Activated CD4-positive, alpha-beta T cell treated with anti-CD3 and anti-CD28 coated beads, Interleukin-2, amount 50 U/mL, for 48 hours (primary cell): ENCODE results near the gene CCDC80.
"Not testable (repeated sequence)": the region's sequence is repeated elsewhere in the genome, so short reads cannot be mapped to it uniquely, and the experiment has no call there.

Experiments used
- DNase-seq, 2 experiments: peaks; one replicate each; pipeline ENCODE4 v3.0.0-alpha.2; 2020

CCDC80 gene

DNA sequence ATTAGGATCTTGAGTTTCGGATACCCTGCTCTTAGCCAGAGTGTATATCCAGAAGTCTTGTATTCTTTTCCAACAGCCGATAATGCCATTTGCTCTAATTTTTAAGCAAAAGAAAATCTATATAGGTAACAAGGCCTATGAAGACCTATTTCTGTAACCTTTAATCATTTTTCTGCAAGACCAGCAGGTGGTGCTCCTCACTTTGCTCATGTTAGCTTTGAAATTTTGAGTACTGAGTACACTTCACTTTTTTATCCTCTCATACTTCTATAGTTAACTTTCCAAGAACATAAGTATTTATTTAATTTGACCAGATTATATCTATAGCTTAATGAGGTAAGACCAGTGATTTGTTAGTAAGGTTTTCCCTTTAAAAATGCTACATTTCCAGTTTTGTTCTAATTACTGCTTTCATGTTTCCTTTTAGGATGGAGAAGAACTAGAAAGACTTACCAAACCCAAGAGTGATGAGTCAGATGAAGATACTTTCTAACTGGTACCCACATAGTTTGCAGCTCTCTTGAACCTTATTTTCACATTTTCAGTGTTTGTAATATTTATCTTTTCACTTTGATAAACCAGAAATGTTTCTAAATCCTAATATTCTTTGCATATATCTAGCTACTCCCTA lies 58.6 kb downstream of the CCDC80 start:
- DNase-seq: peak; percentile 7 to 32

DNA sequence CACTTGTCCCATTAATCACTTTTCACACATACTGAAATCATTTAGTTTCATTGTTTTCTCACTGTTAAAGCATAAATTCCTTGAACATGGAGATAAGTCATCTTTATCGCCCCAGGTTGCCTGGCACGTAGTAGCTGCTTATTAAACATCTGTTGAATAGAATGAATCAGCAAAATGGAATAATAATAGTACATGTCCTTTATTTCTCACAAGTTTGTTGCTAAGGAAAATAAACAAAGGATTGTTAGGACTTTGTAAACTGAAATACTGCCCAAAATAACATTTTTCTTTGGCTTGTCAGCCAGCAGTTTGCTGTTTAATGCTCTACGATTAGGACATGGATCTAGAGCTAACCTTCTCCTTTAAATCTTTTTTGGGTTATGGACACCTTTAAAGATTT lies 61.2 kb downstream of the CCDC80 start:
- no peak for DNase-seq

DNA sequence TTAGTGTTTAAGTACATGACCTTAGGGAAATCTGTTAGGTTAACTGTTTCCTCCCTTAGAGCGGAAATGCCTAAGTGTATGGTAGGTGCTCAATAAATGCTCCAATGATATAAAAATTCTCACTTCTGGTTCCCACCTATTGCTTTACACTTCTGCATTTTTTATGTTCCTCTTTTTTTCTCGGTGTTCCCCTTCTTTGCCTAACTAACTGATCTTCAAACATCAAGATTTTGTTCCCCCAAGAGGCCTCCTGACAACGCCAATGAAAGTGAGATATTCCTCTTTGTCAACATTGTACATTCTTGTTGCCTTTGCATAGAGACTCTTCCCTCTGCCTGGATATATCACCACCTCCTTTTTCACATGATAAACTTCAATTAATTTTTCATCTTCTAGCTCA lies 61.7 kb downstream of the CCDC80 start:
- no peak for DNase-seq

DNA sequence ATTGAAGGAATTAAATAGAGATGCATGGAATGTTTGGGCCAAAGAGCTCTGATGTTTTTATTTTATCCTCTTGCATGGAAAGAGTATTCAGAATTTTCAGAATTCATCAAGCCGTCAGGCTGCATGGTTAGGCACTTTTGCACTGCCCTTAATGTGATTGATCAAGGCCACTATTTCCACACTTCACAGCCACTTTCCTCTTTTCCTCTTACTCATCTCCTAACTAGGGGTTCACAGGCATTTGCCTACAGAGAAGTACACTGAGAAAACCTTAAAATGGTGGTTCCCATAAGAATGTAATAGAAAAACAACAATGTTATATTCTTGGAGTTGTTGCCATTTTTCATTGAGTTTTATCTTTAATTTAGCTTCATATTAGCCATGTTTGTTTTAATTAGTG lies 68.2 kb downstream of the CCDC80 start:
- DNase-seq: no peak

DNA sequence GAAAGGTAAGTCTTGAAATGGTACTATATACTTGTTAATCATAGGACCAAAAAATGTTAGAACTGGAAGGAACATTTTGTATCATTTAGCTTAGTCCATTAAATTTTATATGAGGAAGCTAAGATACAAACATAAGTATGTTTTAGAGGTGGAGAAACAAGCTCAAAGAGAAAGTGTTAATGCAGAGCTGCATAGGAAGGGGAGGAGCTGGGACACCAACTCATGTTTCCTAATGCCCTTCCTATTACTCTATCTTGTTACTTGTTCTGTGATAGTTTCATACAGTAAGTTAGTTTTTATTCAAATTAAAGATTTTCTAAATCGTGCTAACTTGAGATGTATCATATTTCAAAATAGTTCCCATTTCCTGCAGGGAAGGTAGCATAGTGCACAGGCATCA lies 71.7 kb downstream of the CCDC80 start:
- no peak for DNase-seq

DNA sequence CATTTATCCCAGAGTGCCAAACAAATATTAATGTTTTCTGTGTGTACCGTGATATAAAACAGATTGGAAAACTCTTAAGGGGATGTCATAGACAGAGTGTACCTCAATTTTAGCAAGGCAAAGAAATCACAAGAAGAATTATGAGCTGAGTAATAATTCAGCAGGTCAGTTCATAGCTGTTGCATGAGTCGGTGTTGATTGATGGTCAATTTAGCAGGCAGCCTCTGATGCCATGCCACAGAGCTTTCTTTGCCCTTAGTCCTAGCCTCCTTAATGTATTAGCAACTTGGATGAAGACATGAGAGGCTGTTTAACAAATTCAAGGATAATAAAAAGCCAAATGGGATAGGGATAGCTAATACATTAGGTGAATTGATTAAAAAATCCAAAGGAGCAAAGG lies 72.3 kb downstream of the CCDC80 start:
- DNase-seq: no peak

DNA sequence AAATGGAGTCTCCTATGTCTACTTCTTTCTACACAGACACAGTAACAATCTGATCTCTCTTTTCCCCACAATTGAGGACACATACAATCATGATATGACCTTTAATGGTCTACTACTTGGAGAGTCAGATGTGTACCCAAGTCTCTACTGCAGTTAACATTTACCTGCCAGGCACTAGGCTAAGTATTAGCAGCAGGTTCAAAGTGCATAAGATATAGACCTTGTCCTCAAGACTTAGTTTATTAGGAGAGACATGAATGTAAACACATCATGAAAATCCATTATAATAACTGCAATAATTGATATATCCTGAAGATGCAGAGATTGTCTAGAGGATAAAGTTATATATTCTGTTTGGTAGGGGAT lies 76.0 kb downstream of the CCDC80 start:
- no peak for DNase-seq

DNA sequence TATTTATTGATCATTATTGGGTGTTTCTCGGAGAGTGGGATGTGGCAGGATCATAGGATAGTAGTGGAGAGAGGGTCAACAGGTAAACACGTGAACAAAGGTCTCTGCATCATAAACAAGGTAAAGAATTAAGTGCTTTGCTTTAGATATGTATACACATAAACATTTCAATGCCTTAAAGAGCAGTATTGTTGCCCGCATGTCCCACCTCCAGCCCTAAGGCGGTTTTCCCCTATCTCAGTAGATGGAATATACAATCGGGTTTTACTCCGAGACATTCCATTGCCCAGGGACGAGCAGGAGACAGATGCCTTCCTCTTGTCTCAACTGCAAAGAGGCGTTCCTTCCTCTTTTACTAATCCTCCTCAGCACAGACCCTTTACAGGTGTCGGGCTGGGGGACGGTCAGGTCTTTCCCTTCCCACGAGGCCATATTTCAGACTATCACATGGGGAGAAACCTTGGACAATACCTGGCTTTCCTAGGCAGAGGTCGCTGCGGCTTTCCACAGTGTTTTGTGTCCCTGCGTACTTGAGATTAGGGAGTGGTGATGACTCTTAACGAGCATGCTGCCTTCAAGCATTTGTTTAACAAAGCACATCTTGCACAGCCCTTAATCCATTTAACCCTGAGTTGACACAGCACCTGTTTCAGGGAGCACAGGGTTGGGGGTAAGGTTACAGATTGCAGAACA lies 76.5 kb downstream of the CCDC80 start:
- DNase-seq: not testable (repeated sequence)

DNA sequence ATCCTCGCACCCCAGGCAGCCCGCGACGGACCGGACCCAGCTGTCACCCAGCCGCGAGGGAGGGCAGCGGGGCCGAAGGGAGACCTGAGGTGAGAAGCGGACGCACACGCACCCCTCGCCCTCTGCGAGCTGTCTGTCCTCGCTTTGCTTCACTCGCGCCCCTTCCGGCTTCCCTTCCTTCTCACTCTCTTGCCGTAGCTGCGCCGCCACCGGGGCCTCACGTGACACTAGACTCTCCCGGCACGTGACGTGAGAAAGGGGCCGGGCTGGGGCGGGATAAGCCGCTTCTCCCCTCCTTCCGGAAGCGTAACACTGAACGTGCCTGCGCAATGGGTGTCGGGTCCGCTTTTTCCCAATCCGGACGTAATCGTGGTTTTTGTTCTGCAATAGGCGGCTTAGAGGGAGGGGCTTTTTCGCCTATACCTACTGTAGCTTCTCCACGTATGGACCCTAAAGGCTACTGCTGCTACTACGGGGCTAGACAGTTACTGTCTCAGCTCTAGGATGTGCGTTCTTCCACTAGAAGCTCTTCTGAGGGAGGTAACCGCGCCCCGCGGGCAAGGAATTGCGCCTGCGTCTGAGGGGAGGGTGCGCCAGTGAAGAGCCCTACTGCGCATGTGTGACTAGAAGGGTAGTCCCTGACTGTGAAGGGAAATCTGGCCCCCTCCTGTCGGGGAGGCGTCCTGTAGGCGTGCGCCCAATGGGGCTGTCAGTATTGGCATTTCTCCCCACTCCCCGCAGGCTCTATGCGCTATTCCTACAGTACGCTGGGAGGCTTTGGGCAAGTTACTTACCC lies 79.0 kb downstream of the CCDC80 start, which contains the start of the genes ATG3 and SLC35A5:
TSS of gene ATG3 (minus strand) at position 229 of the 796 bp plus-strand sequence. CDS start 434 bp downstream, outside the sequence.
TSS of gene SLC35A5 (plus strand) at position 312 of the 796 bp plus-strand sequence. CDS start 1,359 bp downstream, outside the sequence.
- DNase-seq: peak; percentile 98 to 99

DNA sequence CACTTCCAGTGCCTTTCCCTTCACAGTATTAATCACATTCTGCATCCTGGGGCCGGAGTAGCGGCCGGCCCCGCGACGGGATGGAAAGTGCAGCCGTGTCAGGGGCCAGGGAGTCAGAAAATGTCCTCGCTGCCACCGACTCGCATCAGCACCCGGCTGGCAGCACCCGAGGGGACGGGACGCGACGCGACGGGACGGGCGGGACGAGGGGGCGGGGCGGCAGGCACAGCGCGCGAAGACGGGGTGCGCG lies 79.5 kb downstream of the CCDC80 start:
- DNase-seq: peak; percentile 83 to 84

DNA sequence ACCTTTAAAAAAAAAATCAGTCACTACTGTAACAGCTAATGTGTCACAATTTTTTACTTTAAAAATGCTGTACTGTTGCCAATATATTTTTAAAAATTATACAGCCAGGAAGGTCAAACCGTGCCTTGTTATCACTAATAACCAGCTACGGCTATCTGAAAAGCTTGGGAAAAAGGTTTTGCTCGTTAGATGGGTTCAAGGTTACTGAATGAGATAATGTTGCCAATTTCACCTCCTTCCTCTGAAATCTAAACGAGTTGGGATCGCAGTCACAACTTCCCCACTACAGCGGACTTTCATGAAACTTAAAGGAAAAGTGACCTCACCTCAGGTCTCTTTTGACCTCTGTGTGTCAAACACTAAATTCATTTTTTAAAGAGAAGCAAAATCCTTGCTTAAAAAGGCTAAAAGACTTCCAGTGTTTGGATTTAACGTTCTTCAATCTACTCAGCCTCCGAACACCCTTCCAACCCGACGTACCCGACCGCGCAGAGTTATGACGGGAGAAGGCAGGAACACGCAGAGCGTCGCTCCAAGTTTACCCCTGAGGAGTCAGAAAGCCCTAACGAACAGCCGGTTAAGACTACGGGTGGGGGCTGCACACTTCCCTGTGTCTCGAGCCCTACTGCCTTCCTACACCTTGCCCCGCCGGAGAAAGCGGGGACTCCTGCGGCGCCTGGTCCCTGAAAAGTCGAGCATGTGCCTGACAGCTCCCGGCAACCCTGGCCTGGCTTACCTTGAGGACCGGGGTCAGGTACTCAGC lies 80.0 kb downstream of the CCDC80 start:
- DNase-seq: peak; percentile 76 to 82

DNA sequence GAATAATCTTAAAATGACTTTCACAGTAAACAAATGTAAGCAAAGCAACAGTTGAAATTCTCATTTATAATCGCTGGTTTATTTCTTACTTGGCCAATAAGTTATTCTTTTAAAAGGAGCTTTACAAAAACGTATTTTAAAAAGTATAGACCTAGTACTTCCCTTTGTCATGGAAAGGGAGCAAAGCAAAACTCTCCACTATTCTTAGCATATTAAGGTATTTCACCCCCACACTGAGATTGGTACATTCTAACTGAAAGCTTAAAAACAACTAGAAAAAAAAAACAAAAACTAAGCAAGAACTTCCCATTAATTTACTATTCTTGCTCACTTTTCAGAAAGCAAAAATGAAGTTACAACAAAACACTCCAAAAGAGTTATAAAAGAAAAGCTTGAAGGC lies 80.6 kb downstream of the CCDC80 start:
- no peak for DNase-seq

DNA sequence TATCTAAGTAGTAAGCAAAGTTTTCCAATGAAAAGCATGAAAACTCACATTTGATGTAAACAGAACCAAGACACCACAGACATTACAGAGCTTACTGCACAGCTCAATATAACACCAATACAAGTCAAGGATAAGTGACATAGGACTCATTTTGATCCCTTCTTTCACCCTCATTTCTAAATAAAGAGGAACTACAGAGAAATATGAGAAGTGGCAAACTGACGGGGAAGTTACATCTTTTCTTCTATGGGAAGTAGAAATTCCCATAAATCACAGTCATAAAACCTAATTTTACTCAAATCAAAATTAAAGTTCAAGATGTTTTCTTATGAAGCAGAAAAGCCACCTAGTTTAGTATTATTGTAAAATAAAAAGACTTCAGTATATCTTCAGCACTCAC lies 83.0 kb downstream of the CCDC80 start:
- no peak for DNase-seq

DNA sequence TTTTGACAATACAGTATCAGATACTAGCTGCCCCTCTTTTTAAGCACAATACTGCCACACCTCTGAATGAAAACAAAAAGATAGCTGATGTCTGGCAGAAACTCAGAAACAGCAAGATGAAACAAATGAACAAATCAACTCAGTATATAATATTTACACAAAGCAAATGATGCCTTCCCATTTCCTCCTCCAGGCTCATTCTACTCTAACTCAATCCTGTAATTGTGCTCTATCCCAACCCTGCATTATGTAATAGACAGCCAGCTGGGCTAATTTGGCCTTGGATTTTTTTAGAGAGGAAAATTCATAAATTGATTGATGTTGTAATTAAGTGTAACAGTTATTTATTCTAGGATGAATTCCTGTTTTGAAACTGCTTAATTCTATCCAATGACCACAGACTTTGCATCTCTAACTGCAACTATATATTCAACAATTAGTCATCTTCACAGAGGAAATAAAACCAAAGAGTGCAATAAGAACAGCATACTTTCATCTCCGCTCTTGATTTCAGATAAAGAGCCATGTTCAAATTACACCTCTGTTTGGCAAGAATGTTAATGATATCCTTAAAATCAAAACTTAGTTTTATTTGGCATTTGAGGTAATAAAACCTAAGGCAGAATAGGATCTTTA lies 85.3 kb downstream of the CCDC80 start:
- DNase-seq: no peak

DNA sequence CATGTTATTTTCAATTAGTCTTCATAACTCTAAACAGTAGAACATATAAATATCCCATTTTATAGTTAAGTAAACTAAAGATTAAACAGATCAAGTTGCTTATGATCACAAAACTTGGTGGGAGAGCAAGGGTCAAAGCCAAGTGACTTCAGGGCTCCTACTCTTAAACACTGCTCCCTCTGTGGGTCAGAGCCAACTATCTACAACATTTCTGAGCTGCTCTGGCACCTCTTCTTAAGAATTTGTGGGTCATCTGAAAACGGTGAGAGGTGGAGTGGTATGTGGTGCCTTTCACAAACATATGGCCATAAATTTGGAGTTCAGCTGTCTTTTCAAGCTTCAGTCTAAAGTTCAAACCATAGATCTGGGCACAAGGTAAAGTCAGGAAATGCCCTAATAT lies 90.1 kb downstream of the CCDC80 start:
- DNase-seq: no peak
